ENCODE data around the gene DRC3. TPM values are rescaled to one million over a fixed set of nuclear protein-coding genes. Genes with fewer than 3 reads are reported as not detected.

DRC3 gene
- total and polyA plus RNA-seq, 10 of the 15 experiments (the other 5 are each of a cell fraction or from before 2014, with no cell fraction given), result 0.18 to 2.3 (median 0.60) TPM; not detected in 3

DNA sequence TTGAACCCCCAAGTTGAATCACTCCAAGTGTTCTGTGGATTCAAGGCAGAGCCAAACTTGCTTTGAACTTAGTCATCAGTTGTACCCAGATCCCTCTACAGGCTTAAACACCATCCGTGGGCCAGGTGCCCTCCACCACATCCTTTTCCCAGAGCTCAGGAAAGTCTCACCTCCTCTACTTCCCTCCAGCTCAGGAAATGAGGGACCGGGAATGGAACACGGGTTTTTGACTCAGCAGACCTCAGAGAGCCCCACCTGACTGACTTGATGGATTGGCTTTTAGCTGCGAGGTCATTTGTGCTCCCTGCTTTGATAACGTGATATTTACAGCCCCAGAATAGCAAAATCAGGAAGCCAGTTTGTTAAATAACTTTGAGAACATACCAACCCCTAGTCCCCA is 86.6 kb downstream of the DRC3 start (continued):
- TF ChIP-seq, protein P1, sequence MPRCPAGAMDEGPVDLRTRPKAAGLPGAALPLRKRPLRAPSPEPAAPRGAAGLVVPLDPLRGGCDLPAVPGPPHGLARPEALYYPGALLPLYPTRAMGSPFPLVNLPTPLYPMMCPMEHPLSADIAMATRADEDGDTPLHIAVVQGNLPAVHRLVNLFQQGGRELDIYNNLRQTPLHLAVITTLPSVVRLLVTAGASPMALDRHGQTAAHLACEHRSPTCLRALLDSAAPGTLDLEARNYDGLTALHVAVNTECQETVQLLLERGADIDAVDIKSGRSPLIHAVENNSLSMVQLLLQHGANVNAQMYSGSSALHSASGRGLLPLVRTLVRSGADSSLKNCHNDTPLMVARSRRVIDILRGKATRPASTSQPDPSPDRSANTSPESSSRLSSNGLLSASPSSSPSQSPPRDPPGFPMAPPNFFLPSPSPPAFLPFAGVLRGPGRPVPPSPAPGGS (IDR thresholded peaks at IDR 0.05; ENCODE audit: borderline replicate concordance, insufficient read depth, low read depth, low read length, poor library complexity, severe bottlenecking), result no peak
- no peak for TF ChIP-seq IKZF2 (IDR thresholded peaks at IDR 0.05)
- no peak for TF ChIP-seq POU2F2 (IDR thresholded peaks at IDR 0.05; ENCODE audit: borderline replicate concordance, low read depth, low read length)

DNA sequence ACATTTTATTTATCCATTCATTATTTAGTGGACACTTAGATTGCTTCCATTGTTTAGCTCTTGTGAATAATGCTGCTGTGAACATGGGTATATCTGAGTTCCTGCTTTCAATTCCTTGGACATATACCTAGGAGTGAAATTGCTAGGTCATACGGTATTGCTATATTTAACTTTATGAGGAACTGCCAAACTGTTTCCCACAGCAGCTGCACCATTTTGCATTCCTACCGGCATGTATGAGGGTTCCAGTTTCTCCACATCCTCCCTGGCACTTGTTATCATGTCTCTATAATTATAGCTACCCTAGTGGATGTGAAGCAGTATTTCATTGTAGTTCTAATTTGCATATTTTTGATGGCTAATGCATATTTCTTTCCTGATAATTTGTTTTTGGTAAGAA is 91.4 kb downstream of the DRC3 start:
- H3K36me3 ChIP-seq (ENCODE audit: control insufficient read depth in 2 of 2, insufficient read depth in 2 of 2, low read length in 1 of 2), result peaks cover 0 to 8% of the 10 kb centered on the region in 2 experiments; a peak in 3 of 4 replicates
- no peak overlapping the region for H3K4me3 ChIP-seq
- ChIA-PET SMC1A (ENCODE audit: uncharacterized antibody, unreplicated experiment) (no interaction called here), RAD21 (ENCODE audit: unreplicated experiment) (no interaction called here), POLR2A (no interaction called here), CTCF (no interaction called here)
- DNase-seq (ENCODE audit: low read depth, low spot score), result no peak
- H3K4me1 ChIP-seq (ENCODE audit: control insufficient read depth, insufficient read depth, low read length), result no peaks in the 10 kb centered on the region
- intact Hi-C loops (cut with micrococcal nuclease; ENCODE audit: unreplicated experiment), result no loop called here
- H3K9ac ChIP-seq (ENCODE audit: control insufficient read depth, insufficient read depth, low read length), result no peak overlapping the region
- no peaks in the 10 kb centered on the region for H3K79me2 ChIP-seq (ENCODE audit: control insufficient read depth, insufficient read depth, low read length)
- no peak for FAIRE-seq
- TF ChIP-seq, protein P2, sequence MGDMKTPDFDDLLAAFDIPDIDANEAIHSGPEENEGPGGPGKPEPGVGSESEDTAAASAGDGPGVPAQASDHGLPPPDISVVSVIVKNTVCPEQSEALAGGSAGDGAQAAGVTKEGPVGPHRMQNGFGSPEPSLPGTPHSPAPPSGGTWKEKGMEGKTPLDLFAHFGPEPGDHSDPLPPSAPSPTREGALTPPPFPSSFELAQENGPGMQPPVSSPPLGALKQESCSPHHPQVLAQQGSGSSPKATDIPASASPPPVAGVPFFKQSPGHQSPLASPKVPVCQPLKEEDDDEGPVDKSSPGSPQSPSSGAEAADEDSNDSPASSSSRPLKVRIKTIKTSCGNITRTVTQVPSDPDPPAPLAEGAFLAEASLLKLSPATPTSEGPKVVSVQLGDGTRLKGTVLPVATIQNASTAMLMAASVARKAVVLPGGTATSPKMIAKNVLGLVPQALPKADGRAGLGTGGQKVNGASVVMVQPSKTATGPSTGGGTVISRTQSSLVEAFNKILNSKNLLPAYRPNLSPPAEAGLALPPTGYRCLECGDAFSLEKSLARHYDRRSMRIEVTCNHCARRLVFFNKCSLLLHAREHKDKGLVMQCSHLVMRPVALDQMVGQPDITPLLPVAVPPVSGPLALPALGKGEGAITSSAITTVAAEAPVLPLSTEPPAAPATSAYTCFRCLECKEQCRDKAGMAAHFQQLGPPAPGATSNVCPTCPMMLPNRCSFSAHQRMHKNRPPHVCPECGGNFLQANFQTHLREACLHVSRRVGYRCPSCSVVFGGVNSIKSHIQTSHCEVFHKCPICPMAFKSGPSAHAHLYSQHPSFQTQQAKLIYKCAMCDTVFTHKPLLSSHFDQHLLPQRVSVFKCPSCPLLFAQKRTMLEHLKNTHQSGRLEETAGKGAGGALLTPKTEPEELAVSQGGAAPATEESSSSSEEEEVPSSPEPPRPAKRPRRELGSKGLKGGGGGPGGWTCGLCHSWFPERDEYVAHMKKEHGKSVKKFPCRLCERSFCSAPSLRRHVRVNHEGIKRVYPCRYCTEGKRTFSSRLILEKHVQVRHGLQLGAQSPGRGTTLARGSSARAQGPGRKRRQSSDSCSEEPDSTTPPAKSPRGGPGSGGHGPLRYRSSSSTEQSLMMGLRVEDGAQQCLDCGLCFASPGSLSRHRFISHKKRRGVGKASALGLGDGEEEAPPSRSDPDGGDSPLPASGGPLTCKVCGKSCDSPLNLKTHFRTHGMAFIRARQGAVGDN (IDR thresholded peaks at IDR 0.05), result no peak
- TF ChIP-seq BCL11A (IDR thresholded peaks at IDR 0.05; ENCODE audit: low read depth, low read length) (no peak), POU2F2 (IDR thresholded peaks at IDR 0.05; ENCODE audit: borderline replicate concordance, low read depth, low read length) (no peak)
- TF ChIP-seq, protein P3, sequence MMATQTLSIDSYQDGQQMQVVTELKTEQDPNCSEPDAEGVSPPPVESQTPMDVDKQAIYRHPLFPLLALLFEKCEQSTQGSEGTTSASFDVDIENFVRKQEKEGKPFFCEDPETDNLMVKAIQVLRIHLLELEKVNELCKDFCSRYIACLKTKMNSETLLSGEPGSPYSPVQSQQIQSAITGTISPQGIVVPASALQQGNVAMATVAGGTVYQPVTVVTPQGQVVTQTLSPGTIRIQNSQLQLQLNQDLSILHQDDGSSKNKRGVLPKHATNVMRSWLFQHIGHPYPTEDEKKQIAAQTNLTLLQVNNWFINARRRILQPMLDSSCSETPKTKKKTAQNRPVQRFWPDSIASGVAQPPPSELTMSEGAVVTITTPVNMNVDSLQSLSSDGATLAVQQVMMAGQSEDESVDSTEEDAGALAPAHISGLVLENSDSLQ (IDR thresholded peaks at IDR 0.05), result no peak
- TF ChIP-seq, protein P4, sequence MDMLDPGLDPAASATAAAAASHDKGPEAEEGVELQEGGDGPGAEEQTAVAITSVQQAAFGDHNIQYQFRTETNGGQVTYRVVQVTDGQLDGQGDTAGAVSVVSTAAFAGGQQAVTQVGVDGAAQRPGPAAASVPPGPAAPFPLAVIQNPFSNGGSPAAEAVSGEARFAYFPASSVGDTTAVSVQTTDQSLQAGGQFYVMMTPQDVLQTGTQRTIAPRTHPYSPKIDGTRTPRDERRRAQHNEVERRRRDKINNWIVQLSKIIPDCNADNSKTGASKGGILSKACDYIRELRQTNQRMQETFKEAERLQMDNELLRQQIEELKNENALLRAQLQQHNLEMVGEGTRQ (IDR thresholded peaks at IDR 0.05; ENCODE audit: borderline replicate concordance, low read depth, low read length), result no peak
- TF ChIP-seq, protein P5, sequence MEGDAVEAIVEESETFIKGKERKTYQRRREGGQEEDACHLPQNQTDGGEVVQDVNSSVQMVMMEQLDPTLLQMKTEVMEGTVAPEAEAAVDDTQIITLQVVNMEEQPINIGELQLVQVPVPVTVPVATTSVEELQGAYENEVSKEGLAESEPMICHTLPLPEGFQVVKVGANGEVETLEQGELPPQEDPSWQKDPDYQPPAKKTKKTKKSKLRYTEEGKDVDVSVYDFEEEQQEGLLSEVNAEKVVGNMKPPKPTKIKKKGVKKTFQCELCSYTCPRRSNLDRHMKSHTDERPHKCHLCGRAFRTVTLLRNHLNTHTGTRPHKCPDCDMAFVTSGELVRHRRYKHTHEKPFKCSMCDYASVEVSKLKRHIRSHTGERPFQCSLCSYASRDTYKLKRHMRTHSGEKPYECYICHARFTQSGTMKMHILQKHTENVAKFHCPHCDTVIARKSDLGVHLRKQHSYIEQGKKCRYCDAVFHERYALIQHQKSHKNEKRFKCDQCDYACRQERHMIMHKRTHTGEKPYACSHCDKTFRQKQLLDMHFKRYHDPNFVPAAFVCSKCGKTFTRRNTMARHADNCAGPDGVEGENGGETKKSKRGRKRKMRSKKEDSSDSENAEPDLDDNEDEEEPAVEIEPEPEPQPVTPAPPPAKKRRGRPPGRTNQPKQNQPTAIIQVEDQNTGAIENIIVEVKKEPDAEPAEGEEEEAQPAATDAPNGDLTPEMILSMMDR (IDR thresholded peaks at IDR 0.05 in 2 of 3, conservative IDR thresholded peaks at IDR 0.05 in 1 of 3; ENCODE audit: control insufficient read depth in 2 of 3, extremely low read depth in 1 of 3, insufficient read depth in 1 of 3, low read depth in 3 of 3, low read length in 3 of 3), result no peak
- no peak for ATAC-seq
- no peak overlapping the region for H3K27ac ChIP-seq (ENCODE audit: control insufficient read depth, insufficient read depth)
- no peaks in the 10 kb centered on the region for H4K20me1 ChIP-seq (ENCODE audit: control insufficient read depth, insufficient read depth)
- no peak overlapping the region for H3K4me2 ChIP-seq (ENCODE audit: control insufficient read depth, insufficient read depth)
- no peak overlapping the region for H2AFZ ChIP-seq (ENCODE audit: control insufficient read depth, low read depth, low read length)
- WGBS (ENCODE audit: insufficient coverage, insufficient replicate concordance, low lambda C conversion rate, missing lambda C conversion rate), result 29% methylated on average over 2 of the region's 2 CpGs
- no peaks in the 10 kb centered on the region for H3K9me3 ChIP-seq (replicated peaks; ENCODE audit: control insufficient read depth, insufficient read depth, low read length)
- H3K27me3 ChIP-seq (replicated peaks in 1 of 2; ENCODE audit: control insufficient read depth in 2 of 2, insufficient read depth in 2 of 2, low read length in 1 of 2), result no peaks in the 10 kb centered on the region
- in situ Hi-C loops (cut with MboI), result no loop called here
- no TSS peak for BruUV-seq (replicated peaks)
